Fibroblast of peridontal ligament (primary cell): Measurements from ENCODE around the gene POU2F1.
"Not testable (repeated sequence)": the region's sequence is repeated elsewhere in the genome, so short reads cannot be mapped to it uniquely, and the experiment has no call there.

Source experiments
- DNase-seq: peaks from one replicate; pipeline ENCODE4 v3.0.0-alpha.2; 2010; ENCODE audit errors: extremely low read depth

Gene POU2F1

GRCh38 chr1:167205306-167206050 lies 15.2 kb upstream of the POU2F1 start:
- not testable (repeated sequence) for DNase-seq

- no peak for DNase-seq
Observed at GRCh38 chr1:167206166-167206835, 14.4 kb upstream of the POU2F1 start.

GRCh38 chr1:167207940-167208623 lies 12.6 kb upstream of the POU2F1 start:
- no peak for DNase-seq

GRCh38 chr1:167208624-167208976 lies 12.1 kb upstream of the POU2F1 start:
- DNase-seq = no peak

- no peak for DNase-seq
Observed at GRCh38 chr1:167209044-167209443, 11.6 kb upstream of the POU2F1 start.

GRCh38 chr1:167210966-167211674 lies 9.6 kb upstream of the POU2F1 start:
- DNase-seq = no peak

GRCh38 chr1:167212025-167212424 lies 8.7 kb upstream of the POU2F1 start:
- DNase-seq = no peak

GRCh38 chr1:167216809-167217208 lies 3.9 kb upstream of the POU2F1 start:
- no peak for DNase-seq

- DNase-seq = no peak
Observed at GRCh38 chr1:167219194-167219593, 1.5 kb upstream of the POU2F1 start.

GRCh38 chr1:167219646-167220536 lies 795 bp upstream of the POU2F1 start:
- DNase-seq = peak; percentile 30

GRCh38 chr1:167221126-167221737 lies 546 bp downstream of the POU2F1 start:
- no peak for DNase-seq

GRCh38 chr1:167221738-167222610 lies 1.3 kb downstream of the POU2F1 start:
- DNase-seq = peak; percentile 87

GRCh38 chr1:167223144-167224103 lies 2.7 kb downstream of the POU2F1 start:
- DNase-seq = peak; percentile 3

GRCh38 chr1:167224734-167225235 lies 4.1 kb downstream of the POU2F1 start:
- DNase-seq = not testable (repeated sequence)

GRCh38 chr1:167225920-167226319 lies 5.2 kb downstream of the POU2F1 start:
- no peak for DNase-seq

- no peak for DNase-seq
Observed at GRCh38 chr1:167227934-167228378, 7.3 kb downstream of the POU2F1 start.

GRCh38 chr1:167229719-167230385 lies 9.2 kb downstream of the POU2F1 start:
- no peak for DNase-seq

- no peak for DNase-seq
Observed at GRCh38 chr1:167230437-167230836, 9.8 kb downstream of the POU2F1 start.
